H1 (cell line): Measurements from ENCODE around the gene SPTBN1. TPM values are rescaled to one million over a fixed set of nuclear protein-coding genes. Genes with fewer than 3 reads are reported as not detected.

ENCODE experiments used
- CTCF ChIA-PET: fragments of 300-600 bp; sonication (Branson Sonifier 250); formaldehyde crosslinking; loops from one replicate; lab custom pipeline; 2021; ENCODE audit not compliant: partially characterized antibody; lab: Charles Lee
- POLR2A ChIA-PET: fragments of 300-600 bp; sonication (Branson Sonifier 250); formaldehyde crosslinking; loops from one replicate; lab custom pipeline; 2021; ENCODE audit warnings: inconsistent platforms; ENCODE audit not compliant: partially characterized antibody; lab: Charles Lee
- DNase-seq, 2 experiments: peaks; one replicate each; pipeline versions ENCODE4 v3.0.0 to v3.0.0-alpha.2; 2010 to 2022; ENCODE audit warnings: low spot score in 2 of 2, low read depth in 1 of 2, mixed read lengths in 1 of 2
- FAIRE-seq: peaks from 2 replicates; lab custom pipeline; 2011; peaks lifted over from hg19 to GRCh38; lab: Jason Lieb, UNC
- H2AFZ ChIP-seq: 2 replicates; pipeline ENCODE4 v1.8.1; 2012; ENCODE audit warnings: low read length, inconsistent platforms
- H2AK5ac ChIP-seq: 2 replicates; pipeline ENCODE4 v1.6.1; 2013; ENCODE audit warnings: low read depth, low read length
- H2BK120ac ChIP-seq: replicated peaks from 2 replicates; pipeline ENCODE3; 2013; ENCODE audit warnings: low read depth, low read length, inconsistent platforms
- H2BK12ac ChIP-seq: 2 replicates; pipeline ENCODE4 v1.6.1; 2013; ENCODE audit warnings: low read depth, low read length
- H2BK15ac ChIP-seq: 2 replicates; pipeline ENCODE4 v1.6.1; 2013; ENCODE audit warnings: low read length
- H2BK20ac ChIP-seq: 2 replicates; pipeline ENCODE4 v1.6.1; 2013; ENCODE audit warnings: low read length
- H2BK5ac ChIP-seq: 2 replicates; pipeline ENCODE4 v1.6.1; 2013; ENCODE audit warnings: low read depth, low read length
- H3K14ac ChIP-seq: 2 replicates; pipeline ENCODE4 v1.6.1; 2013; ENCODE audit warnings: inconsistent platforms; ENCODE audit not compliant: insufficient read length
- H3K18ac ChIP-seq: 2 replicates; pipeline ENCODE4 v1.6.1; 2013; ENCODE audit warnings: low read length; ENCODE audit errors: extremely low read depth
- H3K23ac ChIP-seq: 2 replicates; pipeline ENCODE4 v1.6.1; 2013; ENCODE audit warnings: inconsistent platforms; ENCODE audit not compliant: insufficient read length
- H3K23me2 ChIP-seq: 2 replicates; pipeline ENCODE4 v1.6.1; 2013; ENCODE audit warnings: low read depth, low read length
- H3K27ac ChIP-seq: 2 replicates; pipeline ENCODE4 v1.6.1; 2011; ENCODE audit warnings: low read depth, low read length, inconsistent platforms
- H3K27me3 ChIP-seq, 4 experiments: replicated peaks in 1 of 4; 1 replicate in 1 of 4; 2 replicates in 3 of 4; pipeline versions ENCODE4 v1.6.1 to v1.8.1; 2011 to 2013; ENCODE audit warnings: low read length in 3 of 4, mild to moderate bottlenecking in 3 of 4, inconsistent platforms in 2 of 4, mixed read lengths in 2 of 4, moderate library complexity in 1 of 4; ENCODE audit not compliant: control insufficient read depth in 3 of 4, insufficient read depth in 3 of 4; ENCODE audit errors: extremely low read depth in 1 of 4
- H3K36me3 ChIP-seq, 4 experiments: 2 replicates each; pipeline versions ENCODE4 v1.6.1 to v1.8.1; 2011 to 2013; ENCODE audit warnings: mild to moderate bottlenecking in 4 of 4, low read length in 3 of 4, moderate library complexity in 2 of 4, control low read depth in 1 of 4, inconsistent platforms in 1 of 4; ENCODE audit not compliant: insufficient read depth in 4 of 4, control insufficient read depth in 2 of 4
- H3K4ac ChIP-seq: replicated peaks from 2 replicates; pipeline ENCODE3; 2013; ENCODE audit warnings: low read length, low read depth, mixed read lengths, inconsistent platforms; ENCODE audit not compliant: insufficient read length
- H3K4me1 ChIP-seq, 4 experiments: replicated peaks in 1 of 4; 1 replicate in 1 of 4; 2 replicates in 3 of 4; pipeline versions ENCODE4 v1.6.1 to v1.8.1; 2011 to 2013; ENCODE audit warnings: low read length in 3 of 4, inconsistent platforms in 2 of 4, mixed read lengths in 1 of 4; ENCODE audit not compliant: insufficient read depth in 4 of 4, control insufficient read depth in 3 of 4
- H3K4me2 ChIP-seq, 2 experiments: 2 replicates each; pipeline versions ENCODE4 v1.6.1 to v1.8.1; 2011 to 2013; ENCODE audit warnings: low read depth in 2 of 2, low read length in 2 of 2, control low read depth in 1 of 2, inconsistent platforms in 1 of 2, mild to moderate bottlenecking in 1 of 2; ENCODE audit not compliant: insufficient read depth in 1 of 2
- H3K4me3 ChIP-seq, 4 experiments: fragments of 200-600, 300-600 bp in 1 of 4; sonication (generic), shearing (Covaris generic), sonication (Bioruptor Twin) in 1 of 4; 2 replicates each; pipeline versions ENCODE4 v1.5.1 to v1.8.1; 2011 to 2016; ENCODE audit warnings: low read length in 4 of 4, low read depth in 3 of 4, control low read depth in 2 of 4, inconsistent platforms in 2 of 4, mild to moderate bottlenecking in 2 of 4, mixed read lengths in 1 of 4, moderate library complexity in 1 of 4; ENCODE audit not compliant: insufficient read depth in 2 of 4; ENCODE audit errors: extremely low read depth in 1 of 4
- H3K56ac ChIP-seq: replicated peaks from 2 replicates; pipeline ENCODE3; 2013; ENCODE audit warnings: low read depth, mild to moderate bottlenecking, mixed read lengths, low read length, inconsistent platforms; ENCODE audit not compliant: insufficient read length
- H3K79me1 ChIP-seq: 2 replicates; pipeline ENCODE4 v1.6.1; 2013; ENCODE audit warnings: low read depth, low read length, control low read depth
- H3K79me2 ChIP-seq, 2 experiments: 2 replicates each; pipeline versions ENCODE4 v1.6.1 to v1.8.1; 2012 to 2013; ENCODE audit warnings: low read length in 2 of 2, mild to moderate bottlenecking in 2 of 2, inconsistent platforms in 1 of 2; ENCODE audit not compliant: insufficient read depth in 2 of 2, control insufficient read depth in 1 of 2
- H3K9ac ChIP-seq, 4 experiments: replicated peaks in 1 of 4; 1 replicate in 1 of 4; 2 replicates in 3 of 4; pipeline versions ENCODE4 v1.6.1 to v1.8.1; 2011 to 2013; ENCODE audit warnings: low read depth in 3 of 4, low read length in 3 of 4, control low read depth in 2 of 4, mild to moderate bottlenecking in 2 of 4, moderate library complexity in 2 of 4, inconsistent platforms in 1 of 4; ENCODE audit errors: extremely low read depth in 1 of 4
- H3K9me3 ChIP-seq, 2 experiments: 2 replicates each; pipeline versions ENCODE4 v1.6.1 to v1.8.1; 2012 to 2013; ENCODE audit warnings: mild to moderate bottlenecking in 2 of 2, moderate library complexity in 2 of 2, control low read depth in 1 of 2, inconsistent platforms in 1 of 2, low read depth in 1 of 2, low read length in 1 of 2, mixed read lengths in 1 of 2; ENCODE audit not compliant: insufficient read depth in 2 of 2
- H4K20me1 ChIP-seq, 2 experiments: replicated peaks in 1 of 2; 2 replicates each; pipeline versions ENCODE3 to v1.8.1; 2011 to 2013; ENCODE audit warnings: inconsistent platforms in 2 of 2, low read length in 2 of 2, mild to moderate bottlenecking in 1 of 2; ENCODE audit not compliant: insufficient read depth in 2 of 2, control insufficient read depth in 1 of 2
- H4K5ac ChIP-seq: 2 replicates; pipeline ENCODE4 v1.6.1; 2013; ENCODE audit warnings: low read length, low read depth, mixed read lengths, inconsistent platforms; ENCODE audit not compliant: insufficient read length
- H4K8ac ChIP-seq: 2 replicates; pipeline ENCODE4 v1.8.0; 2013; ENCODE audit warnings: mild to moderate bottlenecking, moderate library complexity, low read length, inconsistent platforms; ENCODE audit not compliant: insufficient read depth; ENCODE audit errors: extremely low read depth
- H4K91ac ChIP-seq: replicated peaks from 2 replicates; pipeline ENCODE3; 2013; ENCODE audit warnings: low read length, mixed read lengths, inconsistent platforms; ENCODE audit not compliant: insufficient read length
- CBX5 ChIP-seq: fragments of 300-800, 300-1000 bp; sonication (generic); IDR thresholded peaks from 2 replicates; pipeline ENCODE4 v1.7.1; 2016; ENCODE audit warnings: antibody characterized with exemption, low read length, low read depth
- FOSL1 ChIP-seq: IDR thresholded peaks from 2 replicates; pipeline ENCODE4 v1.6.1; 2011; ENCODE audit warnings: mild to moderate bottlenecking, low read depth, low read length, moderate library complexity; ENCODE audit not compliant: insufficient read depth
- HDAC2 ChIP-seq, 2 experiments: fragments of 300-600 bp in 1 of 2; sonication (generic) in 1 of 2; IDR thresholded peaks; 2 replicates each; pipeline ENCODE4 v1.6.1; 2011 to 2012; ENCODE audit warnings: low read depth in 2 of 2, low read length in 2 of 2, mild to moderate bottlenecking in 2 of 2, moderate library complexity in 2 of 2, borderline replicate concordance in 1 of 2, inconsistent platforms in 1 of 2
- JUN ChIP-seq: IDR thresholded peaks from 2 replicates; pipeline ENCODE4 v1.6.1; 2011; ENCODE audit warnings: low read depth, mild to moderate bottlenecking, improper control_type of control experiment, low read length
- KDM1A ChIP-seq: fragments of 200-600, 300-600 bp; sonication (generic); IDR thresholded peaks from 2 replicates; pipeline ENCODE4 v1.7.1; 2016; ENCODE audit warnings: mild to moderate bottlenecking, low read length, borderline replicate concordance
- MAFK ChIP-seq: IDR thresholded peaks from 2 replicates; pipeline ENCODE4 v1.6.1; 2012; ENCODE audit warnings: low read depth, mild to moderate bottlenecking, improper control_type of control experiment, low read length
- USF2 ChIP-seq: IDR thresholded peaks from 2 replicates; pipeline ENCODE4 v1.6.1; 2011; ENCODE audit warnings: low read length, improper control_type of control experiment
- YY1 ChIP-seq: IDR thresholded peaks from 2 replicates; pipeline ENCODE4 v1.6.1; 2011; ENCODE audit warnings: low read depth, mild to moderate bottlenecking, low read length
- WGBS, 2 experiments: shearing (Covaris generic) in 1 of 2; methylation state at CpG; one replicate each; pipeline versions ENCODE4 v1.1.6 to v1.1.7; 2013 to 2015; ENCODE audit warnings: low lambda C conversion rate in 2 of 2, mixed read lengths in 2 of 2, inconsistent platforms in 1 of 2, low coverage in 1 of 2, missing lambda C conversion rate in 1 of 2; ENCODE audit not compliant: insufficient replicate concordance in 2 of 2, insufficient coverage in 1 of 2, insufficient read length in 1 of 2; ENCODE audit errors: extremely low coverage in 1 of 2, missing lambda C conversion rate in 1 of 2; 5-methylcytosine and 5-hydroxymethylcytosine counted together
- polyA plus RNA-seq, 7 experiments: library from polyadenylated mRNA; depleted of rRNA in 3 of 7; stranded (reverse) in 5 of 7; unstranded in 2 of 7; fragments of >200 nt in 5 of 7; fragments of 200-250 nt in 2 of 7; gene quantifications; 1 replicate in 5 of 7; 2 replicates in 1 of 7; 4 replicates in 1 of 7; pipeline versions ENCODE4 v1.2.1 to v1.2.3, GENCODE V29; 2011 to 2013; ENCODE audit warnings: missing spikeins in 2 of 7, mixed read lengths in 2 of 7
- total RNA-seq: library from RNA; stranded (reverse); fragmentation: NEBNext Ultra II Directional; extraction: Animal tissue kit (Norgen Biotek cat#: 25700); gene quantifications from 2 replicates; pipeline ENCODE4 v1.2.1, GENCODE V29; 2021

Gene SPTBN1
- total and polyA plus RNA-seq, 2 of the 8 experiments (the other 6 are each of a cell fraction or from before 2014, with no cell fraction given): 31.8 to 180 TPM

- Histone ChIP-seq H3K9ac (no peak overlapping the region), H3K4me1 (no peaks in the 10 kb centered on the region), H2BK15ac (no peak overlapping the region), H4K5ac (no peak overlapping the region), H4K8ac (no peak overlapping the region), H3K79me1 (no peaks in the 10 kb centered on the region), H4K91ac (no peak overlapping the region), H3K36me3 (peaks cover 36 to 84% (median 73%) of the 10 kb centered on the region in 4 experiments), H4K20me1 (peaks cover 2 to 5% of the 10 kb centered on the region in 2 experiments), H3K27me3 (no peaks in the 10 kb centered on the region), H3K79me2 (no peaks in the 10 kb centered on the region), H2BK20ac (no peak overlapping the region), H2BK12ac (no peak overlapping the region), H3K9me3 (no peaks in the 10 kb centered on the region), H3K4ac (no peak overlapping the region), H3K27ac (no peak overlapping the region), H3K14ac (no peak overlapping the region), H3K4me2 (no peak overlapping the region), H3K56ac (no peak overlapping the region), H2BK5ac (no peak overlapping the region), H3K23ac (no peak overlapping the region), H3K23me2 (no peaks in the 10 kb centered on the region), H3K18ac (no peak overlapping the region), H2AFZ (no peak overlapping the region), H2AK5ac (no peak overlapping the region), H2BK120ac (no peak overlapping the region), H3K4me3 (no peak overlapping the region)
- FAIRE-seq (no peak), DNase-seq (no peak)
- WGBS, 2 experiments: 91% methylated on average over 12 of the region's 12 CpGs; no CpG with 5 or more reads in 1 of the 2 experiments
- POLR2A ChIA-PET: no interaction called here
- TF ChIP-seq FOSL1 (no peak), YY1 (no peak), HDAC2 (IDR thresholded peaks at IDR 0.05; ENCODE audit: borderline replicate concordance in 1 of 2, low read depth in 2 of 2, low read length in 2 of 2) (no peak), USF2 (no peak), JUN (no peak), KDM1A (no peak), CBX5 (no peak), MAFK (no peak)
- CTCF ChIA-PET: interaction anchor here (0.6 to 6.5 kb wide), 12 partner anchors 10 to 638 kb away, joined by 3 to 39 read pairs (median 3); no protein-coding TSS in a partner anchor
Observed at GRCh38 chr2:54624591-54625071, 168.5 kb downstream of the SPTBN1 start.
